Dedifferentiated amniotic fluid mesenchymal stem cell (primary cell): ENCODE measurements around the gene CDH23.
"Not testable (repeated sequence)": the region's sequence is repeated elsewhere in the genome, so short reads cannot be mapped to it uniquely, and the experiment has no call there.

ENCODE experiments used
- DNase-seq: peaks from one replicate; pipeline ENCODE4 v3.0.0-alpha.2; 2016; ENCODE audit errors: extremely low spot score

CDH23 gene

DNA sequence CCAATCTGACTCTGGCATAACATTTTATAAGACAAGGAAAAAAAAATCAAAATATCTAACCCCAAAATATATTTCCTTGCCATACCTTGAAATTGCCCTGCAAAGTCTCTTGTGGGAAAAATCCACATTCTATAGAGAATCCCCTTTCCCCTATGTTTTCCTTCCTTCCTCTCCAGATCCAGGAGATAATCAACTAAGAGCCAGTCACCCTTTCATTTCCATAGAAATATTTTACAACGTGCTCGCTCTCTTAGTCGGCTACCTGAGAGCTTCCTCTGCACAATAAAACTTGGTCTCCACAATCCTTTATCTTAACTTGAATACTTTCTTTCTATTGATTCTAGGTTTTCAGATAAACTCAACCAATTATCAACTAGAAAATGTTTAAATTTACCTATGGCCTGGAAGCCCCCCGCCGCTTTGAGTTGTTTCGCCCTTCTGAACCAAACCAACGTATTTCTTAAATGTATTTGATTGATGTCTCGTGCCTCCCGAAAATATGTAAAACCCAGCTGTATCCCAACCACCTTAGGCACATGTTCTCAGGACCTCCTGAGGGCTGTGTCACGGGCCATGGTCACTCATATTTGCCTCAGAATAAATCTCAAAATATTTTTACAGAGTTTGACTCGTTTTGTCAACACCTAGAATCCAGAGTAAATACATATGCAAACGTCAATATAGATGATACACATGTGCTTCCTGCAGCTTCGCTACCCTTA is 453.5 kb downstream of the CDH23 start:
- no peak for DNase-seq

DNA sequence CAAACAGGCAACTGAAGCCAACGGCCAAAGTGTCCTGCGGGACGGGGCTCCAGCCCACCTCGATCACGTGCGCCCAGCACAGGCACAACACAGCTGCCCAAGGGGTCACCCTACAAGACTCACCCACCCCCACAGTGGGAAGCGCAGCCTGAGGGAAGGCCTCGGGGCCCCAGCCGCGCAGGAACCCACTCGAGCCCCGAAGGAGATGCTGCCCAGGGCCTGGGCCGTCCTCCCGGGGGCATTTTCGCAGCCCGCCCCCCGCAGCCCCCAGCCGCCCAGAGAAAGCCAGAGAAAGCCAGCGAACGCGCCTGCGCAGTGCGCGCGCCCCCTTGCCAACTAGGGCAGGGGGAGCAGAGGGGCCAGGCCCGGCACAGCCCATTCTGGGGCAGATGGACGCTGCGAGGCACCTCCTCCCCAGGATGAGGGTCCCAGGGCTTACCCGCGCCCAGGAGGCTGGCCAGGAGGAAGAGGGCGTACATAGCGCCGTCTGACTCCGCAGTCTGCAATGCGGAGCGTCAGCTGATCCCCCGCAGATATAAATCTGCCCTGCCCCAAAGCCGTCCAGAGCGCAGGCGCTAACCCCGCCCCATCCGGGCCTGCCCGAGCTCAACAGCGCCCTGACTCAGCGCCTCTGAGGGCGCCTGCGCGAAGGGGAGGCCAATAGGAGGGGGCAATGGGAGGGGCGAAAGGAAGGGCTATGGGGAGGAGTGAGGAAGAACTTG is 454.2 kb downstream of the CDH23 start, which contains the start of gene PSAP:
PSAP (minus strand) TSS at position 509 of the 722 bp plus-strand sequence; CDS start at position 479, 30 bp downstream.
- DNase-seq: peak; percentile 97

DNA sequence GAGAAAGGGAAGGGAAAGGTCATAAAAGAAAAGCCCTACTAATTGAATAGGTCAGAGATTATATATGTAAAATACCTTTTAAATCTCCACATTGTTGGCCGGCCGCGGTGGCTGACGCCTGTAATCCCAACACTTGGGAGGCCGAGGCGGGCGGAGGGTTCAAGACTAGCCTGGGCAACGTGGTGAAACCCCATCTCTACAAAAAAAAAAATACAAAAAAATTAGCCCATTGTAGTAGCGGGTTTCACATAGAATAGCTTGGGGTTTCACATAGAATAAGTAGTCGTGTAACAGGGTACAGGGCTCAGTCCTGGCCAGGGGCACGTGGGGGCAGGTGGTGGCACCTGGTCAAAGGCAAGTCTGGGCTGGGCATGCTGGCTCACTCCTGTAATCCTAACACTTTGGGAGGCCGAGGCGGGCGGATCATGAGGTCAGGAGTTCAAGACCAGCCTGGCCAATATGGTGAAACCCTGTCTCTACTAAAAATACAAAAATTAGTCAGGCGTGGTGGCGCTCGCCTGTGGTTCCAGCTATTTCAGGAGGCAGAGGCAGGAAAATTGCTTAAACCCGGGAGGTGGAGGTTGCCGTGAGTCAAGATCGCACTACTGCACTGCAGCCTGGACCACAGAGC is 454.9 kb downstream of the CDH23 start:
- DNase-seq: not testable (repeated sequence)

DNA sequence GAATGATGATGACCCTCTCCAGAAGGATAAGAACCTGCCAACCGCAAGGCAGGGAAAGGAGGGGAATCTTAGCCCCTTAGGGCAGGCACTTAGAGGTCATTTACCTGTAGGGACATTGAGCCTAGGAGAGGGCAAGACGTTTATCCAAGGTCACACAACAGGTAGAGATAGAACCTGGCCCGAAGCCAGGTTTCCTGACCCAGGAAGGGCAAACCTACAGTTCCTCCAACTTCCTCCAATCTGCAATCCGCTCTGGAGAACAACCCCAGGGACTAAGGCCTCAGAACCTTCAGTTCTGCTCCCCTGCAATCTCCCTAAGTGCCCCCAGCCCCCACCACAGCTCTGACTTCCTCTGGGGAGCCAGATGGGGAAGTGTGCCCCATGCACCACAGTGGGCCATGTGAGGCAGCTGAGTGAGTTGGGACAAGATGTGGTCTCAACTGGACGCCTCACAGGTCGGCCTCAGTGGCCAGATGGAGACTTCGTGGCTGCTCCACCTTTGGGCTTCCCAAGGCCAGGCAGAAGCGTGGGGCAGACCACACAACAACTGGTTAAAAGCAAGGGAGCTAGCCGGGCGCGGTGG is 455.7 kb downstream of the CDH23 start:
- no peak for DNase-seq

DNA sequence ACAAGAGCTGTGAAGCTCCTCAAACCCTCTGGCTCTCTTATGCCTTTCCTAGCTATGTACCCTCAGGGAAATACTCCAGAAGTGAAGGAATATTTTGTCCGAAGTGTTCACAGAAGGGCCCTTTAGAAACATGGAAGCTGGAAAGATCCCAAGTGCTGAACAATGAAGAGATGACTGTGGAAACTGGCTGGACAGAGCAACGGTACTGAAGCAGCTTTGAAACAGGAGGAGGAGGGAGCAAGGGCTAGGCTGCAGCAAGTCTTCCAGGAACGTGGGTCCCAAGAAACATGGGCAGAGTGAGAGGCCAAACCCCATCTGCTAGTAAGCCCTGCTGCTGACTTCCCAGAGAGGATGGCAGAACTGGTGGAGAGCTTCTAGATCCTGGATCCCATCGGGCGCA is 457.3 kb downstream of the CDH23 start:
- DNase-seq: no peak

DNA sequence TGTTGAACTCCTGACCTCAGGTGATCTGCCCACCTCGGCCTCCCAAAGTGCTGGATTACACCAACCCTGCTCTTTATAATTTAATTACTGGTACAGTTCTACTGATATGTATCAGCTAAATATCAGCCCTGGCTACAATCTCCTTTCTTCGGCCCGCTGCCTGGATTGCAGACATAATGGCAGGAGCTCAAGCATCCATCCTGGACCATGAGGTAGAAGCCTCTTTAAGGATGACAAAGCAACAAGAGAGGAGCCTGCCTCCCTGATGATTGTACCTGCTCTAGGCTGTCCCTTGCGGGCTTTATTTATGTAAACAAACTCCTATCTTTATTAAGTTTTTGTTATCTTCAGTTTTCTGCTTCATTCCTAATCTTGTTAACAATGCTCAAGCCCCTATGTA is 459.9 kb downstream of the CDH23 start:
- no peak for DNase-seq

DNA sequence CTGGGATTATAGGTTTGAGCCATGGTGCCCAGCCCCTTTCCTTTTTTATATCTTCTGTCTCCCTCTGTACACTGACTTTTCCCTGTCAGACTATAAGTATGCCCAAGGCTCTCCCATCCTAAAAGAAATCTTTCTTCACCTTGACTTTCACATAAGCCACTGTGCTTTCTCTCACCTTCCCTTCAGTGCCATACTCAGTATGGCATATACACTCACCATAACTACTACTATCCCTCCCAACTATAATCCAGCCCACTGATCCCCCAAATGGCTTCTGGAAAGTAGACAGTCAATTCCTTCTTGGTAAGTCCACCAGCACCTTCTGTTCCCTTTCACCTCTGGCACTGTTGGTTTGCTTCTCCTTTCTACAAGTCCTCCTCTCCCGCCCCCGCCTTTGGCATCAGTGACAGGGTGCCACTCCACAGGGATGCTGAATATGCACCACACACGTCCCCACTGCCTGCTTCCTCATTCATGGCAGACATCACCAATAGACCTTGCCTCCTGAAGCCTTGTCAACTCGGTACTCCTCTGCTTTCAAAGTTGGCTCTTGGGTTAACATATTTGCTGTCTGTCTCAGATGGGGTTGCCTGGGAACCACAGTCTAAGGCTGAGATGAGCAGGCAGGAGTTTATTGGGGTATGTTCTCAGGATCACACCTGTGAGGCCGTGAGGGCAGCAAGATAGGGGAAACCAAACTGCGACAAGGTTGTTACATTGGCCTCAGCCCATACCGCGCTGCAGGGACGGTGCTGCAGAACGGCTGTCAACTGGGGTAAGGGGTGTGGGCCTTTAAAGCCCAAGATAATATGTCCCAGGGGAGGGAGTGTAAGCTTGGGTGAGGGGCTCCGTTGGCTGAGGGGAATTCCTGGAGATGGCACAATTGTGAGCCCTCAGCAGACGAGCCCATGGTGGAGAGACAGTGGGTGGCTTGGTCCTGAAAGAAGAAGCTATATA is 461.5 kb downstream of the CDH23 start:
- no peak for DNase-seq

DNA sequence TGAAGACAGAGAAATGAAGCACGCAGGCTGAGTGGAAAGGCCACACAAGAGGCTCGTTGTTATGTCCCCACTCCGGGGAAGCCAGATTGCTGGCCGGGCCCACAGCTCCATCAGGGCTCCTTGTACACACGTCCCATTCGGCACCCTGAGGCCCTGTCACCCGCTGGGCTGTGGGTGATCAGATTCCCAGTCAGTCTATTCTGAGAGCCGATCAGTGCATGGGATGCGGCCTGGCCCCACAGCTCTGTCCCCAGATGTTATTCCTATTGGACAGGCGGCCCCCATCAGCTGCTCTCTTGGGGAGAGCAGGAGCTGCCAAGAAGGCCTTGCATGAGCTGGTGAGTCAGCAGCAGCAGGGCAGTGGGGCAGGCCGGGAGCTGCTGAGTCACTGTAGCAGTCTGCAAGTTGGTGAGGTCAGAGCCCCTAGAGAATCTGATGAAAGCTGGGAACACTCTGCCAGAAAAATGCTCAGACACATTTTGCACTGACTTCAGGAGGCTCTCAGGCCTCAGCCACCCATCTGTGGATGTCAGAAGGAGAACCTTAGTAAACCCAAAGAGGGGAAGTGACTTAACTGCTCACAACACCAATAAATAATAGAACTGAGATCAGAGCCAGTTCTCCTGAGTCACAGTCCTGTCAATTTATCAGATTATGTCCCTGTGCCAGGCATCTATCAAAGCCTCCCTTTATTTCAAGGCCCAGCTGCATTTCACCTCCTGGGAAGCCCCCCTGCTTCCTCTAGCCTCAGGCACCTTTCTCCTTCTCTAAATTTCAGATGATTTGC is 463.7 kb downstream of the CDH23 start:
- DNase-seq: peak; percentile 99

DNA sequence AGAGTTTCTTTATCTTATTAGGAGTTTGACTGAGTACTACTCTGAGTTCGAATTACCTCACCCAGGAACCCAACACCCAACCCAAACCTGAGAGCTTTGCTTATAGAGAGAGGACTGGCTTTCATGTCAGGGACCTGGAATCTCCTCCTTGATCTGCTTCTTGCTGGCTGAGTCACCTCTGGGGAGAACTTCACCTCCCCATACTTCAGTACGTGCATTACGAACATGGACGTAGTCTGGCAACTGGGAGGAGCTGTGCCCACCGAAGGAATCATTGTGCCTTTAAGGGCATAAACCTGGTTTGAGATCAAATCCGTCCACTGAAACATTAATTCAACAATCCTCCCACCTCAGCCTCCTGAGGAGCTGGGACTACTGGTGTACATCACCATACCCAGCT is 466.5 kb downstream of the CDH23 start:
- DNase-seq: no peak

DNA sequence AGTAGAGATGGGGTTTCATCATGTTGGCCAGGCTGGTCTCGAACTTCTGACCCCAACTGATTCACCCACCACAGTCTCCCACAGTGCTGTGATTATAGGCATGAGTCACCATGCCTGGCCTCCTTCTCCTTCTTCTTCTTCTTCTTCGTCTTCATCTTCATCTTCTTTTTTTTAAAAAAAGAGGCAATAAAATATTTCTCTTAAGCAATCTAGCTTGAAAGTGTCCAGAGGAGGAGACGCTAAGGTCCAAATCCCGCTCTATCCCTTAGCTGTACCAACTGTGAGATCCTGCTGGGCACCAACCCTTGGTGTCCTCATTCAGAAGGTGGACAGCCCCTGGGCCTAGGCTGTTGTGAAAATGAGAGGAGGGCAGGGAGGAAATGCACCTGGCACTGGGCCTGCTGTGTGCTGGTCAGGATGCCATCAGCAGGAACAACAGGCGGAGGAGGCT is 468.2 kb downstream of the CDH23 start:
- no peak for DNase-seq
